ENCODE data around the gene TAOK3. TPM values are rescaled to one million over a fixed set of nuclear protein-coding genes. Genes with fewer than 3 reads are reported as not detected.

TAOK3 gene
- total and polyA plus RNA-seq, 9 of the 15 experiments (the other 6 are each of a cell fraction or from before 2014, with no cell fraction given): 24.3 to 83.5 (median 47.1) TPM

DNA sequence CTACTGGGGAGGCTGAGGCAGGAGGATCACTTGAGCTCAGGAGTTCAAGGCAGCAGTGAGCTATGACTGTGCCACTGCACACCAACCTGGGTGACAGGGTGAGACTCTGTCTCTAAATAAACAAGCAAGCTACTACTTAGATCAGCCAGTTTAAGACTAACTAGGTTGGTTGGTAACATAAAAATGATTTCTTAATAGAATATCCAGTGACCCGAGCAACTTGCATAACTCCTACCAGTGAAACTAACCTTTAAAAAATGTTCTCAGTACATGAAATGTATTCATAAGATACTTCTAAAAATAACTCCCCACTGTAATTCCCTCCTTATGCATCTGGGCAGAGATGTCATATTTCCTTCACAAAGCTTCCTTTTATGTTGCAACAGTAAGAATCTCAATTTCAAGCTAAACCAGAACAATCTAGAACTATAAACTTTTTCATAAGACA is 15.9 kb downstream of the TAOK3 start:
- FAIRE-seq: no peak
- Histone ChIP-seq H2AFZ (ENCODE audit: low read depth, low read length) (peak overlapping the region; percentile 84; the same call in 1 of the 2 replicates), H3K4me2 (ENCODE audit: insufficient read depth, low read length) (peak overlapping the region; percentile 62)

More for the DNA sequence above, 15.9 kb downstream of the TAOK3 start:
- Histone ChIP-seq H4K20me1 (replicated peaks; ENCODE audit: control insufficient read depth, insufficient read depth, low read length) (no peaks in the 10 kb centered on the region), H3K36me3 (ENCODE audit: control insufficient read depth, insufficient read depth, low read length) (peaks cover 29% of the 10 kb centered on the region), H3K4me3 (peak overlapping the region; percentile 41), H3K79me2 (ENCODE audit: control insufficient read depth, insufficient read depth, low read length) (peaks cover 90% of the 10 kb centered on the region), H3K9me1 (ENCODE audit: control insufficient read depth, insufficient read depth, low read length) (no peaks in the 10 kb centered on the region), H3K27ac (ENCODE audit: extremely low read depth, low read depth, low read length) (peak overlapping the region; percentile 88), H3K27me3 (ENCODE audit: control insufficient read depth in 2 of 2, insufficient read depth in 2 of 2, low read length in 2 of 2) (no peaks in the 10 kb centered on the region), H3K4me1 (replicated peaks in 1 of 2; ENCODE audit: control insufficient read depth in 2 of 2, insufficient read depth in 2 of 2, low read length in 2 of 2) (peaks cover 8 to 20% of the 10 kb centered on the region in 2 experiments; a peak in 4 of 5 replicates), H3K9me3 (replicated peaks; ENCODE audit: control insufficient read depth, insufficient read depth, low read depth, low read length) (peaks cover 17% of the 10 kb centered on the region), H3K9ac (ENCODE audit: insufficient read depth in 1 of 2, low read depth in 2 of 2, low read length in 2 of 2) (peak overlapping the region in 1 of 2 experiments; percentile 87; a peak in 2 of 4 replicates)
- in situ Hi-C loops (cut with MboI) (loop anchor here (25.0 kb wide), 1 partner anchor 170 kb away; no protein-coding TSS in a partner anchor), intact Hi-C loops (cut with micrococcal nuclease) (no loop called here)
- TF ChIP-seq RNF2 (IDR thresholded peaks at IDR 0.05) (no peak), RBM17 (IDR thresholded peaks at IDR 0.05; ENCODE audit: borderline replicate concordance, low read depth, low read length) (no peak), ZNF239 (CRISPR knock-in tag; IDR thresholded peaks at IDR 0.05) (no peak), TBL1XR1 (IDR thresholded peaks at IDR 0.05; ENCODE audit: low read length in 2 of 2) (peak in 1 of 2 experiments; percentile 15; a peak in 1 of 4 replicates), FOXK1 (CRISPR knock-in tag; IDR thresholded peaks at IDR 0.05; ENCODE audit: borderline replicate concordance) (no peak), ZNF75A (CRISPR knock-in tag; IDR thresholded peaks at IDR 0.05) (no peak), NR4A1 (CRISPR knock-in tag; IDR thresholded peaks at IDR 0.05) (no peak), NR4A1 (tag; IDR thresholded peaks at IDR 0.05) (no peak), XRCC4 (IDR thresholded peaks at IDR 0.05; ENCODE audit: extremely low read depth, insufficient read depth, insufficient read length) (no peak), HCFC1 (IDR thresholded peaks at IDR 0.05; ENCODE audit: low read depth, low read length) (no peak), CEBPB (tag; IDR thresholded peaks at IDR 0.05) (peak; percentile 75), CEBPG (CRISPR knock-in tag; IDR thresholded peaks at IDR 0.05) (no peak), CEBPG (tag; conservative IDR thresholded peaks at IDR 0.05 in 1 of 2, IDR thresholded peaks at IDR 0.05 in 1 of 2) (peak; percentile 54; a peak in 2 of 4 replicates)
- TF ChIP-seq, protein P1, sequence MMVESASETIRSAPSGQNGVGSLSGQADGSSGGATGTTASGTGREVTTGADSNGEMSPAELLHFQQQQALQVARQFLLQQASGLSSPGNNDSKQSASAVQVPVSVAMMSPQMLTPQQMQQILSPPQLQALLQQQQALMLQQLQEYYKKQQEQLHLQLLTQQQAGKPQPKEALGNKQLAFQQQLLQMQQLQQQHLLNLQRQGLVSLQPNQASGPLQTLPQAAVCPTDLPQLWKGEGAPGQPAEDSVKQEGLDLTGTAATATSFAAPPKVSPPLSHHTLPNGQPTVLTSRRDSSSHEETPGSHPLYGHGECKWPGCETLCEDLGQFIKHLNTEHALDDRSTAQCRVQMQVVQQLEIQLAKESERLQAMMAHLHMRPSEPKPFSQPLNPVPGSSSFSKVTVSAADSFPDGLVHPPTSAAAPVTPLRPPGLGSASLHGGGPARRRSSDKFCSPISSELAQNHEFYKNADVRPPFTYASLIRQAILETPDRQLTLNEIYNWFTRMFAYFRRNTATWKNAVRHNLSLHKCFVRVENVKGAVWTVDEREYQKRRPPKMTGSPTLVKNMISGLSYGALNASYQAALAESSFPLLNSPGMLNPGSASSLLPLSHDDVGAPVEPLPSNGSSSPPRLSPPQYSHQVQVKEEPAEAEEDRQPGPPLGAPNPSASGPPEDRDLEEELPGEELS (CRISPR knock-in tag; IDR thresholded peaks at IDR 0.05; ENCODE audit: borderline replicate concordance): no peak
- TF ChIP-seq, protein P2, sequence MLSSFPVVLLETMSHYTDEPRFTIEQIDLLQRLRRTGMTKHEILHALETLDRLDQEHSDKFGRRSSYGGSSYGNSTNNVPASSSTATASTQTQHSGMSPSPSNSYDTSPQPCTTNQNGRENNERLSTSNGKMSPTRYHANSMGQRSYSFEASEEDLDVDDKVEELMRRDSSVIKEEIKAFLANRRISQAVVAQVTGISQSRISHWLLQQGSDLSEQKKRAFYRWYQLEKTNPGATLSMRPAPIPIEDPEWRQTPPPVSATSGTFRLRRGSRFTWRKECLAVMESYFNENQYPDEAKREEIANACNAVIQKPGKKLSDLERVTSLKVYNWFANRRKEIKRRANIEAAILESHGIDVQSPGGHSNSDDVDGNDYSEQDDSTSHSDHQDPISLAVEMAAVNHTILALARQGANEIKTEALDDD (IDR thresholded peaks at IDR 0.05): peak; percentile 62; the same call in 1 of the 2 replicates
- TF ChIP-seq, protein P3, sequence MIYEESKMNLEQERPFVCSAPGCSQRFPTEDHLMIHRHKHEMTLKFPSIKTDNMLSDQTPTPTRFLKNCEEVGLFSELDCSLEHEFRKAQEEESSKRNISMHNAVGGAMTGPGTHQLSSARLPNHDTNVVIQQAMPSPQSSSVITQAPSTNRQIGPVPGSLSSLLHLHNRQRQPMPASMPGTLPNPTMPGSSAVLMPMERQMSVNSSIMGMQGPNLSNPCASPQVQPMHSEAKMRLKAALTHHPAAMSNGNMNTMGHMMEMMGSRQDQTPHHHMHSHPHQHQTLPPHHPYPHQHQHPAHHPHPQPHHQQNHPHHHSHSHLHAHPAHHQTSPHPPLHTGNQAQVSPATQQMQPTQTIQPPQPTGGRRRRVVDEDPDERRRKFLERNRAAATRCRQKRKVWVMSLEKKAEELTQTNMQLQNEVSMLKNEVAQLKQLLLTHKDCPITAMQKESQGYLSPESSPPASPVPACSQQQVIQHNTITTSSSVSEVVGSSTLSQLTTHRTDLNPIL (CRISPR knock-in tag; IDR thresholded peaks at IDR 0.05): no peak
- DNase-seq (ENCODE audit: extremely low read depth in 1 of 4, low spot score in 3 of 4) (peak in 1 of 4 experiments; percentile 28), ATAC-seq (no peak)
- ChIA-PET CTCF (ENCODE audit: low intra/inter-chr PET ratio) (no interaction called here), POLR2A (interaction anchor here (0.6 to 4.7 kb wide), 8 partner anchors 11 to 265 kb away, joined by 3 to 46 read pairs (median 6); partner anchors contain the start of gene SUDS3)
- WGBS (ENCODE audit: insufficient coverage, low coverage, missing lambda C conversion rate): 33% methylated on average over 1 of the region's 1 CpG
- BruUV-seq (replicated peaks): no TSS peak

Data from K562 (cell line).